HG03095 (cell line): ENCODE measurements around the gene MRPL22.
A peak's percentile ranks its signal among the peaks of the same experiment; 100 is the strongest.
"Not testable (repeated sequence)": the region's sequence is repeated elsewhere in the genome, so short reads cannot be mapped to it uniquely, and the experiment has no call there.

ENCODE experiments used
- ATAC-seq: cut with Tn5 transposase; IDR thresholded peaks from one replicate; pipeline ENCODE4 v1.9.1; 2021; ENCODE audit warnings: moderate library complexity; ENCODE audit not compliant: unreplicated experiment

Gene MRPL22

GRCh38 chr5:154989626-154990025 lies 48.8 kb downstream of the MRPL22 start:
- no peak for ATAC-seq

- ATAC-seq: no peak
These were observed 52.6 kb downstream of the MRPL22 start for GRCh38 chr5:154993461-154993860.

- ATAC-seq: no peak
These were observed 54.8 kb downstream of the MRPL22 start for GRCh38 chr5:154995679-154996078.

- ATAC-seq: no peak
These were observed 56.9 kb downstream of the MRPL22 start for GRCh38 chr5:154997746-154998145.

GRCh38 chr5:154999865-155000264 lies 59.0 kb downstream of the MRPL22 start:
- ATAC-seq: no peak

GRCh38 chr5:155001523-155001922 lies 60.6 kb downstream of the MRPL22 start:
- no peak for ATAC-seq

- not testable (repeated sequence) for ATAC-seq
These were observed 61.8 kb downstream of the MRPL22 start for GRCh38 chr5:155002722-155003121.

- no peak for ATAC-seq
These were observed 63.4 kb downstream of the MRPL22 start for GRCh38 chr5:155004138-155004744.

GRCh38 chr5:155006265-155006664 lies 65.4 kb downstream of the MRPL22 start:
- not testable (repeated sequence) for ATAC-seq

GRCh38 chr5:155008669-155009068 lies 67.8 kb downstream of the MRPL22 start:
- no peak for ATAC-seq

- no peak for ATAC-seq
These were observed 70.0 kb downstream of the MRPL22 start for GRCh38 chr5:155010881-155011280.

- no peak for ATAC-seq
These were observed 72.7 kb downstream of the MRPL22 start, which contains the start of gene KIF4B for GRCh38 chr5:155013526-155013925. TSS of gene KIF4B (plus strand) at chr5:155013755. CDS start at chr5:155013860, 105 bp downstream.

- ATAC-seq: no peak
These were observed 74.4 kb downstream of the MRPL22 start for GRCh38 chr5:155015239-155015638.

GRCh38 chr5:155017610-155018009 lies 76.7 kb downstream of the MRPL22 start:
- ATAC-seq: peak; percentile 97
